NCI-H146 treated with DMSO at 0.1 percent for 48 hours (cell line): ENCODE data around the gene CACFD1.

Experiments
- DNase-seq: peaks from one replicate; lab custom pipeline; 2025; ENCODE audit not compliant: unreplicated experiment; lab: John Stamatoyannopoulos, UW

Gene CACFD1

GRCh38 chr9:133496861-133497842 lies 37.4 kb downstream of the CACFD1 start:
- no peak for DNase-seq

- DNase-seq: no peak
Measured at GRCh38 chr9:133499132-133499891, 39.5 kb downstream of the CACFD1 start.

GRCh38 chr9:133499892-133500270 lies 40.1 kb downstream of the CACFD1 start:
- DNase-seq: no peak

- no peak for DNase-seq
Measured at GRCh38 chr9:133502112-133502511, 42.3 kb downstream of the CACFD1 start.

GRCh38 chr9:133505186-133505830 lies 45.5 kb downstream of the CACFD1 start:
- no peak for DNase-seq

- no peak for DNase-seq
Measured at GRCh38 chr9:133505901-133506652, 46.3 kb downstream of the CACFD1 start.

- no peak for DNase-seq
Measured at GRCh38 chr9:133506653-133507038, 46.9 kb downstream of the CACFD1 start.

GRCh38 chr9:133507246-133507965 lies 47.6 kb downstream of the CACFD1 start:
- no peak for DNase-seq

- DNase-seq: no peak
Measured at GRCh38 chr9:133508046-133508445, 48.3 kb downstream of the CACFD1 start.

- peak; percentile 32 for DNase-seq
Measured at GRCh38 chr9:133509179-133510083, 49.7 kb downstream of the CACFD1 start.

GRCh38 chr9:133510926-133511505 lies 51.2 kb downstream of the CACFD1 start:
- DNase-seq: no peak

GRCh38 chr9:133511607-133512006 lies 51.8 kb downstream of the CACFD1 start:
- DNase-seq: no peak

- no peak for DNase-seq
Measured at GRCh38 chr9:133512253-133513213, 52.8 kb downstream of the CACFD1 start.

- no peak for DNase-seq
Measured at GRCh38 chr9:133513214-133514100, 53.7 kb downstream of the CACFD1 start.

- no peak for DNase-seq
Measured at GRCh38 chr9:133514460-133515239, 54.9 kb downstream of the CACFD1 start.

GRCh38 chr9:133515240-133515610 lies 55.4 kb downstream of the CACFD1 start:
- DNase-seq: no peak
